Erythroblast (primary cell): ENCODE measurements around the gene ZNF460.

ENCODE experiments used
- GATA1 ChIP-seq: IDR thresholded peaks from 2 replicates; pipeline ENCODE4 v1.6.1; 2011; ENCODE audit warnings: low read depth, mild to moderate bottlenecking, control low read depth, low read length, moderate library complexity
- POLR2A ChIP-seq: IDR thresholded peaks from 2 replicates; pipeline ENCODE4 v1.6.1; 2011; ENCODE audit warnings: mild to moderate bottlenecking, low read length

DNA sequence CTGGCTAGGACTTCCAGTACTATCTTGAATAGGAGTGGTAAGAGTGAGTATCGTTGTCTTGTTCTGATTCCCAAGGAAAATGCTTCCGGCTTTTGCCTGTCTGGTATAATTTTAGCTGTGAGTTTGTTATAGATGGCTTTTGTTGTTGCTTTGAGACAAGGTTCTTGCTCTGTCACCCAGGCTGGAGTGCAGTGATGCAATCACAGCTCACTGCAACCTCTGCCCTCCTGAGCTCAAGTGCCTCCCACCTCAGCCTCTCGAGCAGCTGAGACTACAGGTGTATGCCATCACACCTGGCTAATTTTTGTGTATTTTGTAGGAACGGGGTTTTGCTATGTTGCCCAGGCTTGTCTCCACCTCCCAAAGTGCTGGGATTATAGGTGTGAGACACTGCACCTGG lies 33.9 kb downstream of the ZNF460 start:
- TF ChIP-seq POLR2A (no peak), GATA1 (no peak)
